Right atrium auricular region (tissue), 2 donors: ENCODE data around the gene PAPSS2. TPM values are rescaled to one million over a fixed set of nuclear protein-coding genes. Genes with fewer than 3 reads are reported as not detected.

ENCODE experiments used
- DNase-seq: peaks from one replicate; pipeline ENCODE4 v3.0.0-alpha.2; 2019; ENCODE audit warnings: low spot score
- H3K27ac ChIP-seq, 2 donors: fragments of 200-600 bp; sonication (generic); 1 replicate in 1 of 2; 2 replicates in 1 of 2; pipeline ENCODE4 v1.5.1; 2016 to 2019
- H3K27me3 ChIP-seq, 2 donors: fragments of 200-600 bp; sonication (generic); one replicate each; pipeline versions ENCODE4 v1.5.1 to v1.6.0; 2017 to 2019
- H3K36me3 ChIP-seq: fragments of 200-600 bp; sonication (generic); one replicate; pipeline ENCODE4 v1.5.1; 2016
- H3K4me1 ChIP-seq, 2 donors: fragments of 200-600 bp; sonication (generic); one replicate each; pipeline versions ENCODE4 v1.5.1 to v1.6.0; 2017 to 2019
- H3K4me3 ChIP-seq, 2 donors: fragments of 200-600 bp; sonication (generic); 1 replicate in 1 of 2; 2 replicates in 1 of 2; pipeline ENCODE4 v1.5.1; 2017 to 2019; ENCODE audit warnings: mild to moderate bottlenecking in 1 of 2, moderate library complexity in 1 of 2
- H3K9me3 ChIP-seq, 2 donors: fragments of 200-600 bp; sonication (generic); one replicate each; pipeline ENCODE4 v1.5.1; 2019
- CTCF ChIP-seq, 2 donors: fragments of 200-600 bp; sonication (generic); IDR thresholded peaks; one replicate each; pipeline ENCODE4 v1.5.1; 2019; ENCODE audit warnings: antibody characterized with exemption in 2 of 2
- total RNA-seq, 2 donors: library from RNA; depleted of rRNA; stranded (reverse); fragments of >200 nt; gene quantifications; one replicate each; pipeline ENCODE4 v1.1.0, GENCODE V29; 2016

The PAPSS2 gene
- total RNA-seq, 2 donors from 2014 or later = 13.4 to 26.6 TPM

GRCh38 chr10:87715552-87716347 lies 56.1 kb downstream of the PAPSS2 start:
- peak overlapping the region in 1 of 2 donors; percentile 43 for H3K27ac ChIP-seq
- no peaks in the 10 kb centered on the region for H3K27me3 ChIP-seq
- no peak for DNase-seq
- no peaks in the 10 kb centered on the region for H3K36me3 ChIP-seq
- no peak for TF ChIP-seq CTCF (IDR thresholded peaks at IDR 0.05)
- no peak overlapping the region for H3K4me3 ChIP-seq
- H3K9me3 ChIP-seq = no peaks in the 10 kb centered on the region
- peaks cover 0 to 10% of the 10 kb centered on the region in 2 donors for H3K4me1 ChIP-seq

DNA sequence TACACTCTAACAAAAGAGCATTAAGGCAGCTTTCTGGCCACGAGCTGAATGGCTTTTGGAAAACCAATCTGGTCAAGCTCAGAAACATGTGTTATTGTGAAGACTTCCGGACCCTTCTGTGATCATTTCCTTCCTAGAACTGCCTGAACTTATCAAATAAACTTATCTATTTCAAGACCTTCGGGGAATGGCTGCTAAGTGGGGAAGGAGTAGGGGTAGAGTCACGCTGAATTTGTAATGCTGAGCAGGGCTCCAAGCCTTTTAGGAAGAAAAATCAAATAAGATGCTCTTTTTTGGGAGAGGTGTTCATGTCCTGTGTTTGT lies 56.6 kb downstream of the PAPSS2 start:
- no peak for TF ChIP-seq CTCF (IDR thresholded peaks at IDR 0.05)
- Histone ChIP-seq H3K4me1 (peaks cover 0 to 10% of the 10 kb centered on the region in 2 donors), H3K4me3 (no peak overlapping the region), H3K9me3 (no peaks in the 10 kb centered on the region), H3K27ac (peak overlapping the region in 1 of 2 donors; percentile 43), H3K27me3 (no peaks in the 10 kb centered on the region), H3K36me3 (no peaks in the 10 kb centered on the region)
- DNase-seq = no peak

GRCh38 chr10:87720665-87721064 lies 61.0 kb downstream of the PAPSS2 start:
- H3K36me3 ChIP-seq = no peaks in the 10 kb centered on the region
- H3K27me3 ChIP-seq = no peaks in the 10 kb centered on the region
- no peaks in the 10 kb centered on the region for H3K9me3 ChIP-seq
- no peak overlapping the region for H3K4me3 ChIP-seq
- no peak for DNase-seq
- H3K4me1 ChIP-seq = peaks cover 0 to 8% of the 10 kb centered on the region in 2 donors
- TF ChIP-seq CTCF (IDR thresholded peaks at IDR 0.05) = no peak
- peak overlapping the region in 1 of 2 donors; percentile 45 for H3K27ac ChIP-seq

GRCh38 chr10:87721781-87722180 lies 62.1 kb downstream of the PAPSS2 start:
- peak overlapping the region in 1 of 2 donors; percentile 45 for H3K27ac ChIP-seq
- no peak for DNase-seq
- no peaks in the 10 kb centered on the region for H3K4me1 ChIP-seq
- no peak overlapping the region for H3K4me3 ChIP-seq
- H3K9me3 ChIP-seq = no peaks in the 10 kb centered on the region
- no peak for TF ChIP-seq CTCF (IDR thresholded peaks at IDR 0.05)
- H3K36me3 ChIP-seq = no peaks in the 10 kb centered on the region
- no peaks in the 10 kb centered on the region for H3K27me3 ChIP-seq

GRCh38 chr10:87722716-87723115 lies 63.0 kb downstream of the PAPSS2 start:
- no peak for TF ChIP-seq CTCF (IDR thresholded peaks at IDR 0.05)
- Histone ChIP-seq H3K27me3 (no peaks in the 10 kb centered on the region), H3K36me3 (no peaks in the 10 kb centered on the region), H3K27ac (peak overlapping the region in 1 of 2 donors; percentile 45), H3K4me3 (no peak overlapping the region), H3K4me1 (no peaks in the 10 kb centered on the region), H3K9me3 (no peaks in the 10 kb centered on the region)
- no peak for DNase-seq

DNA sequence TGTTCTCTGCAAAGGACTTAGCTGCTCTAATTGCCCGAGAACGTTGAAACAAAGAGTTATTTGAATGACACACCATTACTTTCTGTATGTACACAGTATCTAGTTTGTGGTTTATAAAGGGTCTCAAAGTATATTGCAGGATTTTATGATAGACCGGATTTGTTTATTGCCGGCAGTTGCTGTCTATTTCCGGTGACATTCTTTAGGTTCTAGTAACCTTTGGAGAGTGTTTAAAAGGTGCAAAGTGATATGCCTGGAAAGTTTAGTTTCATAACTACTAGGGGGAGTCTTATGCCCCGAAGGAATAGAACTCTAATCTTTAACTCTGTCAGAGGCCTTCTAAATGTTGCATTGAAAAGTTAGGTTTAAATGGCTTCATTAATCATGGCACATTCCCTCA lies 63.8 kb downstream of the PAPSS2 start:
- H3K9me3 ChIP-seq = no peaks in the 10 kb centered on the region
- H3K27ac ChIP-seq = no peak overlapping the region
- H3K4me3 ChIP-seq = no peak overlapping the region
- H3K27me3 ChIP-seq = no peaks in the 10 kb centered on the region
- no peaks in the 10 kb centered on the region for H3K4me1 ChIP-seq
- DNase-seq = no peak
- no peaks in the 10 kb centered on the region for H3K36me3 ChIP-seq
- no peak for TF ChIP-seq CTCF (IDR thresholded peaks at IDR 0.05)
